Measurements from ENCODE around the gene SMAD6. TPM values are rescaled to one million over a fixed set of nuclear protein-coding genes. Genes with fewer than 3 reads are reported as not detected.

Gene SMAD6
- total and polyA plus RNA-seq, 12 donors: 6.6 to 43.4 (median 19.7) TPM

- TF ChIP-seq, protein P1, sequence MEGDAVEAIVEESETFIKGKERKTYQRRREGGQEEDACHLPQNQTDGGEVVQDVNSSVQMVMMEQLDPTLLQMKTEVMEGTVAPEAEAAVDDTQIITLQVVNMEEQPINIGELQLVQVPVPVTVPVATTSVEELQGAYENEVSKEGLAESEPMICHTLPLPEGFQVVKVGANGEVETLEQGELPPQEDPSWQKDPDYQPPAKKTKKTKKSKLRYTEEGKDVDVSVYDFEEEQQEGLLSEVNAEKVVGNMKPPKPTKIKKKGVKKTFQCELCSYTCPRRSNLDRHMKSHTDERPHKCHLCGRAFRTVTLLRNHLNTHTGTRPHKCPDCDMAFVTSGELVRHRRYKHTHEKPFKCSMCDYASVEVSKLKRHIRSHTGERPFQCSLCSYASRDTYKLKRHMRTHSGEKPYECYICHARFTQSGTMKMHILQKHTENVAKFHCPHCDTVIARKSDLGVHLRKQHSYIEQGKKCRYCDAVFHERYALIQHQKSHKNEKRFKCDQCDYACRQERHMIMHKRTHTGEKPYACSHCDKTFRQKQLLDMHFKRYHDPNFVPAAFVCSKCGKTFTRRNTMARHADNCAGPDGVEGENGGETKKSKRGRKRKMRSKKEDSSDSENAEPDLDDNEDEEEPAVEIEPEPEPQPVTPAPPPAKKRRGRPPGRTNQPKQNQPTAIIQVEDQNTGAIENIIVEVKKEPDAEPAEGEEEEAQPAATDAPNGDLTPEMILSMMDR (IDR thresholded peaks at IDR 0.05): no peak
- peaks cover 4 to 56% (median 8%) of the 10 kb centered on the region in 9 donors for H3K4me1 ChIP-seq
- peak; percentile 66 to 86 for DNase-seq
- no peaks in the 10 kb centered on the region for H3K36me3 ChIP-seq
- ATAC-seq: peak; percentile 80 to 95 (median 90)
- peak overlapping the region; percentile 77 to 93 (median 84) for H3K27ac ChIP-seq
- no peaks in the 10 kb centered on the region for H3K9me3 ChIP-seq
- H3K27me3 ChIP-seq: no peaks in the 10 kb centered on the region
- WGBS, 2 donors: 55 to 65% methylated on average over 23 of the region's 23 CpGs
- no peak overlapping the region for H3K4me3 ChIP-seq
- intact Hi-C loops (cut with DNase I): loop anchor here in 3 of 10 donors (5.0 kb wide), 2 partner anchors 36 to 44 kb away; no protein-coding TSS in a partner anchor
These were observed 40.5 kb upstream of the SMAD6 start for GRCh38 chr15:66661432-66662096.

DNA sequence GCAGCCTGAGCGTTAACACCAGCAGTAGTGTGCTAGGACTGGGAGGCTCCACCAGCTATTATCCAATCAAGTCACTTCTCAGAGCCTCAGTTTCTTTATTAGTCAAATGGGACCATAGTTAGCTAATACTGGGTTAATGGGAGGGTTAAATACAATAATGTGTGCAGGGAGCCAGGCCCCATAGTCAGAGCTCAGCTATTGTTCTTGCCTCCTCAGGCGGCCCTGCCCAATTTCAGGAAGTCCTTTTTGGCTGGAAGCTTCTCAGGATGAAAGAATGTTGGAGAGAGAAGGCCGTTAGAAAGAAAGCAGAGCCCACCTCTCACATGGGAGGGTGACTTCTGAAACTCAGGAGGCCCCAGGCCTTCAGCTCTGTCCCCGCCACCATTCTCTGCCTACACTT, 39.5 kb upstream of the SMAD6 start:
- DNase-seq (no peak), ATAC-seq (peak in 5 of 8 donors; percentile 41 to 66 (median 49))
- WGBS, 2 donors: 75 to 79% methylated on average over 4 of the region's 4 CpGs
- Histone ChIP-seq H3K4me1 (peaks cover 4 to 47% (median 8%) of the 10 kb centered on the region in 9 donors), H3K9me3 (peaks cover 0 to 2% (median 0%) of the 10 kb centered on the region in 11 donors), H3K36me3 (no peaks in the 10 kb centered on the region), H3K4me3 (no peak overlapping the region), H3K27me3 (no peaks in the 10 kb centered on the region), H3K27ac (peak overlapping the region; percentile 75 to 93 (median 84))
- intact Hi-C loops (cut with DNase I): loop anchor here in 3 of 10 donors (5.0 kb wide), 2 partner anchors 35 to 45 kb away; no protein-coding TSS in a partner anchor
- TF ChIP-seq, protein P1 (IDR thresholded peaks at IDR 0.05): no peak

GRCh38 chr15:66663664-66664063, 38.4 kb upstream of the SMAD6 start:
- ATAC-seq: no peak
- Histone ChIP-seq H3K36me3 (no peaks in the 10 kb centered on the region), H3K4me1 (peaks cover 0 to 35% (median 6%) of the 10 kb centered on the region in 9 donors), H3K4me3 (no peak overlapping the region), H3K27ac (no peak overlapping the region), H3K9me3 (peaks cover 0 to 11% (median 2%) of the 10 kb centered on the region in 11 donors), H3K27me3 (no peaks in the 10 kb centered on the region)
- intact Hi-C loops (cut with DNase I): loop anchor here in 3 of 10 donors (5.0 kb wide), 2 partner anchors 34 to 46 kb away; no protein-coding TSS in a partner anchor
- 97 to 99% methylated on average over 3 of the region's 3 CpGs for WGBS, 2 donors
- TF ChIP-seq, protein P1 (IDR thresholded peaks at IDR 0.05): no peak
- no peak for DNase-seq

- ATAC-seq (no peak), DNase-seq (no peak)
- H3K4me3 ChIP-seq: no peak overlapping the region
- TF ChIP-seq, protein P1 (IDR thresholded peaks at IDR 0.05): no peak
- no peak overlapping the region for H3K27ac ChIP-seq
- H3K27me3 ChIP-seq: no peaks in the 10 kb centered on the region
- H3K9me3 ChIP-seq: peaks cover 0 to 11% (median 2%) of the 10 kb centered on the region in 11 donors
- H3K4me1 ChIP-seq: peaks cover 0 to 4% (median 0%) of the 10 kb centered on the region in 9 donors
- intact Hi-C loops (cut with DNase I): no loop called here
- WGBS, 2 donors: 77 to 80% methylated on average over 9 of the region's 9 CpGs
- H3K36me3 ChIP-seq: no peaks in the 10 kb centered on the region
These were observed 31.9 kb upstream of the SMAD6 start for GRCh38 chr15:66670175-66670574.

Measured in heart right ventricle (tissue), 16 donors.